K562 (cell line): ENCODE measurements around the gene CYLD. TPM values are rescaled to one million over a fixed set of nuclear protein-coding genes. Genes with fewer than 3 reads are reported as not detected.

Experiments used
- ARNT ChIP-seq, 2 experiments: fragments of 450-650 bp; IDR thresholded peaks; 2 replicates each; pipeline ENCODE4 v1.6.1; 2016; ENCODE audit warnings: mild to moderate bottlenecking in 1 of 2
- BDP1 ChIP-seq: IDR thresholded peaks from 3 replicates; pipeline ENCODE4 v1.6.1; 2011; ENCODE audit not compliant: insufficient read length, insufficient read depth
- CBFA2T2 ChIP-seq: fragments of 450-650 bp; conservative IDR thresholded peaks from 2 replicates; pipeline ENCODE4 v1.6.1; 2017; ENCODE audit warnings: mild to moderate bottlenecking
- CREB1 ChIP-seq, 2 experiments: sonication (generic) in 1 of 2; formaldehyde crosslinking in 1 of 2; IDR thresholded peaks; 2 replicates each; pipeline versions ENCODE4 v1.6.1 to v1.8.0; 2012 to 2022; ENCODE audit warnings: inconsistent platforms in 1 of 2, mild to moderate bottlenecking in 1 of 2, missing genetic modification reagents in 1 of 2, moderate library complexity in 1 of 2
- DEAF1 ChIP-seq: fragments of 450-650 bp; formaldehyde crosslinking; IDR thresholded peaks from 2 replicates; pipeline ENCODE4 v1.4.0; 2020; ENCODE audit warnings: mild to moderate bottlenecking, moderate library complexity
- DMBX1 ChIP-seq: fragments of 250-450 bp; sonication (Bioruptor Pico); IDR thresholded peaks from 2 replicates; pipeline ENCODE4 v1.8.0; 2022; ENCODE audit warnings: inconsistent platforms, mild to moderate bottlenecking, moderate library complexity, borderline replicate concordance
- FIP1L1 ChIP-seq: fragments of 200-400 bp; formaldehyde crosslinking; IDR thresholded peaks from 2 replicates; pipeline ENCODE4 v1.6.1; 2018; ENCODE audit warnings: mild to moderate bottlenecking, low read depth, low read length; ENCODE audit not compliant: poor library complexity, severe bottlenecking
- FUS ChIP-seq: fragments of 200-400 bp; formaldehyde crosslinking; optimal IDR thresholded peaks from 2 replicates; pipeline ENCODE3; 2017; ENCODE audit warnings: low read depth, low read length
- HNRNPUL1 ChIP-seq: fragments of 200-400 bp; formaldehyde crosslinking; IDR thresholded peaks from 2 replicates; pipeline ENCODE4 v1.6.1; 2017; ENCODE audit warnings: low read length
- IRF9 ChIP-seq: fragments of 450-650 bp; IDR thresholded peaks from 2 replicates; pipeline ENCODE4 v1.6.1; 2016; ENCODE audit warnings: missing biosample characterization, missing genetic modification characterization
- JUNB ChIP-seq: fragments of 450-650 bp; formaldehyde crosslinking; conservative IDR thresholded peaks from 2 replicates; pipeline ENCODE4 v1.4.0; 2020; ENCODE audit warnings: mild to moderate bottlenecking
- JUND ChIP-seq, 2 experiments: IDR thresholded peaks; 2 replicates in 1 of 2; 3 replicates in 1 of 2; pipeline ENCODE4 v1.6.1; 2011; ENCODE audit warnings: borderline replicate concordance in 2 of 2, low read depth in 2 of 2, low read length in 2 of 2, improper control_type of control experiment in 1 of 2, missing biosample characterization in 1 of 2, missing genetic modification characterization in 1 of 2, missing genetic modification reagents in 1 of 2
- KAT7 ChIP-seq: sonication (generic); formaldehyde crosslinking; IDR thresholded peaks from 2 replicates; pipeline ENCODE4 v1.8.0; 2022; ENCODE audit warnings: missing genetic modification reagents, mild to moderate bottlenecking, borderline replicate concordance
- NFIX ChIP-seq: fragments of 250-450 bp; sonication (Bioruptor Pico); IDR thresholded peaks from 2 replicates; pipeline ENCODE4 v1.4.0; 2020; ENCODE audit warnings: low read depth, mild to moderate bottlenecking, moderate library complexity
- SNIP1 ChIP-seq: fragments of 450-650 bp; IDR thresholded peaks from 2 replicates; pipeline ENCODE4 v1.7.1; 2017; ENCODE audit warnings: low read depth, mild to moderate bottlenecking
- SP1 ChIP-seq: sonication (generic); formaldehyde crosslinking; IDR thresholded peaks from 2 replicates; pipeline ENCODE4 v1.8.1; 2022; ENCODE audit warnings: mild to moderate bottlenecking, missing genetic modification reagents
- STAT6 ChIP-seq: sonication (generic); formaldehyde crosslinking; IDR thresholded peaks from 2 replicates; pipeline ENCODE4 v1.8.1; 2023; ENCODE audit warnings: mild to moderate bottlenecking, missing genetic modification reagents
- TFAM ChIP-seq: fragments of 250-450 bp; sonication (Bioruptor Pico); conservative IDR thresholded peaks from 2 replicates; pipeline ENCODE4 v1.5.0; 2021; ENCODE audit warnings: mild to moderate bottlenecking, moderate library complexity
- ZBTB43 ChIP-seq: sonication (generic); formaldehyde crosslinking; IDR thresholded peaks from 2 replicates; pipeline ENCODE4 v1.8.0; 2023; ENCODE audit warnings: mild to moderate bottlenecking, missing genetic modification reagents
- ZNF174 ChIP-seq: fragments of 250-450 bp; sonication (Bioruptor Pico); IDR thresholded peaks from 2 replicates; pipeline ENCODE4 v1.4.0; 2020; ENCODE audit warnings: mild to moderate bottlenecking
- ZNF324 ChIP-seq: fragments of 250-450 bp; sonication (Bioruptor Pico); IDR thresholded peaks from 2 replicates; pipeline ENCODE4 v1.4.0; 2020; ENCODE audit warnings: mild to moderate bottlenecking
- polyA plus RNA-seq, 8 experiments: library from polyadenylated mRNA; depleted of rRNA in 4 of 8; stranded (reverse) in 5 of 8; unstranded in 3 of 8; fragments of >200 nt; fragmentation: Nextera tagmentation in 2 of 8; fragmentation: Illumina TruSeq in 1 of 8; extraction: Ambion mirVana in 2 of 8; extraction: Trizol in 1 of 8; gene quantifications; 2 replicates each; pipeline versions ENCODE4 v1.2.1 to v1.2.3, GENCODE V29; 2011 to 2014; ENCODE audit warnings: inconsistent platforms in 1 of 8, missing spikeins in 1 of 8
- total RNA-seq, 7 experiments: library from RNA; depleted of rRNA in 6 of 7; stranded (reverse); fragments of >200 nt in 6 of 7; fragmentation: Illumina TruSeq in 2 of 7; extraction: Trizol in 2 of 7; gene quantifications; 2 replicates each; pipeline versions ENCODE4 v1.2.1 to v1.2.3, GENCODE V29; 2011 to 2021; ENCODE audit warnings: low replicate concordance in 1 of 7

The CYLD gene
- total and polyA plus RNA-seq, 9 of the 15 experiments (the other 6 are each of a cell fraction or from before 2014, with no cell fraction given) = 3.4 to 7.4 (median 5.3) TPM

GRCh38 chr16:50841081-50841886 lies 99.4 kb downstream of the CYLD start (continued):
- TF ChIP-seq JUNB (CRISPR knock-in tag) (no peak), ARNT (IDR thresholded peaks at IDR 0.05) (peak in 1 of 2 experiments; percentile 24; a peak in 1 of 4 replicates), DEAF1 (CRISPR knock-in tag) (no peak), NFIX (no peak), SP1 (CRISPR knock-in tag) (peak; percentile 48; the same call in 1 of the 2 replicates), BDP1 (no peak), STAT6 (no peak), CBFA2T2 (peak; percentile 93), DMBX1 (peak; percentile 80), ZBTB43 (CRISPR knock-in tag) (no peak), SNIP1 (no peak), HNRNPUL1 (no peak), CREB1 (IDR thresholded peaks at IDR 0.05) (peak; percentile 53; the same call in 1 of the 2 replicates), CREB1 (CRISPR knock-in tag; IDR thresholded peaks at IDR 0.05) (no peak), ZNF324 (CRISPR knock-in tag) (no peak), KAT7 (CRISPR knock-in tag) (no peak), FUS (no peak), IRF9 (tag) (no peak), JUND (IDR thresholded peaks at IDR 0.05; ENCODE audit: borderline replicate concordance, low read depth, low read length) (peak; percentile 54), JUND (tag; IDR thresholded peaks at IDR 0.05; ENCODE audit: borderline replicate concordance, low read depth, low read length) (no peak; the same call in 2 of the 3 replicates), ZNF174 (CRISPR knock-in tag) (no peak), FIP1L1 (no peak), TFAM (CRISPR knock-in tag) (no peak)
